ENCODE data around the gene CAPN13.

- TF ChIP-seq POLR2A (IDR thresholded peaks at IDR 0.05; ENCODE audit: low read depth, low read length) (no peak), POLR2AphosphoS5 (IDR thresholded peaks at IDR 0.05; ENCODE audit: low read depth, low read length) (no peak), POU2F2 (IDR thresholded peaks at IDR 0.05; ENCODE audit: low read depth, low read length) (no peak)
Measured at GRCh38 chr2:30732376-30732775, 74.9 kb downstream of the CAPN13 start.

Measured in GM12891 (cell line).